Measurements from ENCODE around the gene ITPK1.

- no peak for TF ChIP-seq REST (tag by site-specific recombination; IDR thresholded peaks at IDR 0.05)
- TF ChIP-seq ZNF211 (tag by site-specific recombination; IDR thresholded peaks at IDR 0.05; ENCODE audit: low read depth) = no peak
- TF ChIP-seq SP2 (tag by site-specific recombination; IDR thresholded peaks at IDR 0.05) = no peak
- TF ChIP-seq ZNF274 (IDR thresholded peaks at IDR 0.05; ENCODE audit: low read length) = no peak
- no peak for TF ChIP-seq ZNF274 (tag by site-specific recombination; IDR thresholded peaks at IDR 0.05; ENCODE audit: borderline replicate concordance)
- no peak for TF ChIP-seq CTCF (tag by site-specific recombination; IDR thresholded peaks at IDR 0.05)
- TF ChIP-seq ZNF416 (tag by site-specific recombination; IDR thresholded peaks at IDR 0.05) = no peak
- no peak for TF ChIP-seq MEIS1 (CRISPR knock-in tag; IDR thresholded peaks at IDR 0.05; ENCODE audit: borderline replicate concordance)
- no peak for TF ChIP-seq PRDM4 (tag by site-specific recombination; IDR thresholded peaks at IDR 0.05)
- TF ChIP-seq RBAK (tag by site-specific recombination; IDR thresholded peaks at IDR 0.05) = no peak
Observed at GRCh38 chr14:92981726-92982125, 134.0 kb downstream of the ITPK1 start.
